Left hindlimb (tissue), 1 donor: ENCODE measurements around the gene TBC1D20.

Source experiments
- DNase-seq: peaks from one replicate; pipeline ENCODE4 v3.0.0-alpha.2; 2018

TBC1D20 gene

GRCh38 chr20:418858-419365 lies 43.4 kb downstream of the TBC1D20 start:
- DNase-seq, result no peak

DNA sequence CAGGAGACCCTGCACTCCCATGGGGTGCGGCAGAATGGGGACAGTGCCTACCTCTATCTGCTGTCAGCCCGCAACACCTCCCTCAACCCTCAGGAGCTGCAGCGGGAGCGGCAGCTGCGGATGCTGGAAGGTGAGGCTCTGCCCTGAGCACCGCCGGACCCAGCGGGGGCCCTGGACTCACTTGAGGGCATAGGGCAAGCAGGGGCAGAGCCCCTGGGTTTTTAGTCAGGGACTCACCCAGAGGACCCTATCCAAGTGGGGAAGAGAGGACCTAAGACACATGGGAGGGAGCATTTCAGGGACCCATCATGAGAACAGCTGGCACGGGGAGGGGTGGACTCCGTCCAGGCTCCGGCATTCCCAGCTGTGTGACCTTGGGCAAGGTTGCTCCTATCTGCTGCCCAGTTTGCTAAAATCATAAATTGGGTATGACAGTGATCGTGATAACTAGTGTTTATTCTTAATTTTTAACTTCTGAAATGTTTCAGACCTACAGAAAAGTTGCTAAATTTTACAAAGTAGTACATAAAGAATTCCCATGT lies 44.5 kb downstream of the TBC1D20 start:
- no peak for DNase-seq

DNA sequence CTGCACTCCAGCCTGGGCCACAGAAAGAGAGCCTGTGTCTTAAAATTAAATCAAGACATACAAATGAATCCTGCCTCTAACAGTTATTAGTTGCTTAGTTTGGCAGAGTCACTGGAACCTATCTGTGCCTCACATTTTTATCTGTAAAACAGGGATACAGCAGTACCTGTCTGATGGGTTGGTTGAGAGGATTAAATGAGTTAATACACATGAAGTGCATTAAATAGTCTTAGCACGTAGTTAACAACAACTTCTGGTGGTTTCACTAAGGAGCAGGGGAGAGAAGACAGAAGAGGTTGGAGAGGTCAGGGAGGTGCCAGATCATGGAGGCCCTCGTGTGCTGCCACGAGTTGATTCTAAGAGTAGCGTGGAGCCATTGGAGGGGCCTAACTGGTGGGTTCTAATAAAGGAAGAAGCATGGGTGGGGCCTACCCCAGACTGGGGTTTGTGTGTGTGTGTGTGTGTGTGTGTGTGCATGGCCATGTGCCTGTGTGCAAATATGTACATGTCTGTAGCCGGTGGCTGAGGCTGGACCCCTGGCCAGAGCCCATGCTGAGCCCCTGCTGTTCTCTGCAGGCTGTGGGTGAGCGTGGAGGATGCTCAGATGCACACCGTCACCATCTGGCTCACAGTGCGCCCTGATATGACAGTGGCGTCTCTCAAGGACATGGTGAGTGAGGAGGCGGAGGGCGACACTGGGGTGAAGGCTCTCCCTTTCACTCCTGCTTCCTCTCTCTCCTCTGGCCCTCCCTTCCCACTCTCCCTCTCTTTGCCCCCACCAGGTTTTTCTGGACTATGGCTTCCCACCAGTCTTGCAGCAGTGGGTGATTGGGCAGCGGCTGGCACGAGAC lies 45.2 kb downstream of the TBC1D20 start:
- no peak for DNase-seq

- DNase-seq, result no peak
These were observed 46.5 kb downstream of the TBC1D20 start for GRCh38 chr20:415820-416322.

DNA sequence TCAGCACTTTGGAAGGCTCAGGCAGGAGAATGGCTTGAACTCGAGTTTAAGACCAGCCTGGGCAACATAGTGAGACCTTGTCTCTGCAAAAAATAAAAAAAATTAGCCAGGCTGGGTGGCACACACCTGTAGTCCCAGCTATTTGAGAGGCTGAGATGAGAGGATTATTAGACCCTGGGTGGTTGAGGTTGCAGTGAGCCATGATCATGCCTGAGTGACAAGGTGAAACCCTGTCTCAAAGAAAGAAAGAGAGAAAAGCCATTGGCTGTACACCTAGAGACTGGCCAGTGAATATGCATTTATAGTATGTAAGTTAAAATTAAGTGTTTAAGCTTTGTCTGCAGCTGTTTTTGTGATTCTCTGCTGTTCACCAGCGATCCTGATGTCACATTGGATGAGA lies 48.2 kb downstream of the TBC1D20 start:
- DNase-seq, result no peak

DNA sequence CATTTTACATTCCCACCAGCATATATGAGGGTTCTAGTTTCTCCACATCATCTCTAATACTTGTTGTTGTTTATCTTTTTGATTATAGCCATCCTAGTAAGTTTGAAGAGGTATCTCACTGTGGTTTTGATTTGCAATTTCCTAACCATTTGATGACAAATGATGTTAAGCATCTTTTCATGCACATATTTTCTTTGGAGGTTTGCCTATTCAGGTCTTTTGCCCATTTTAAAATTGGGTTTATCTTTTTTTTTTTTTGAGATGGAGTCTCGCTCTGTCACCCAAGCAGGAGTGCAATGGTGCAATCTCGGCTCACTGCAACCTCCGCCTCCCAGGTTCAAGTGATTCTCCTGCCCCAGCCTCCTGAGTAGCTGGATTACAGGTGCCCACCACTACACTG lies 50.3 kb downstream of the TBC1D20 start:
- DNase-seq, result no peak

DNA sequence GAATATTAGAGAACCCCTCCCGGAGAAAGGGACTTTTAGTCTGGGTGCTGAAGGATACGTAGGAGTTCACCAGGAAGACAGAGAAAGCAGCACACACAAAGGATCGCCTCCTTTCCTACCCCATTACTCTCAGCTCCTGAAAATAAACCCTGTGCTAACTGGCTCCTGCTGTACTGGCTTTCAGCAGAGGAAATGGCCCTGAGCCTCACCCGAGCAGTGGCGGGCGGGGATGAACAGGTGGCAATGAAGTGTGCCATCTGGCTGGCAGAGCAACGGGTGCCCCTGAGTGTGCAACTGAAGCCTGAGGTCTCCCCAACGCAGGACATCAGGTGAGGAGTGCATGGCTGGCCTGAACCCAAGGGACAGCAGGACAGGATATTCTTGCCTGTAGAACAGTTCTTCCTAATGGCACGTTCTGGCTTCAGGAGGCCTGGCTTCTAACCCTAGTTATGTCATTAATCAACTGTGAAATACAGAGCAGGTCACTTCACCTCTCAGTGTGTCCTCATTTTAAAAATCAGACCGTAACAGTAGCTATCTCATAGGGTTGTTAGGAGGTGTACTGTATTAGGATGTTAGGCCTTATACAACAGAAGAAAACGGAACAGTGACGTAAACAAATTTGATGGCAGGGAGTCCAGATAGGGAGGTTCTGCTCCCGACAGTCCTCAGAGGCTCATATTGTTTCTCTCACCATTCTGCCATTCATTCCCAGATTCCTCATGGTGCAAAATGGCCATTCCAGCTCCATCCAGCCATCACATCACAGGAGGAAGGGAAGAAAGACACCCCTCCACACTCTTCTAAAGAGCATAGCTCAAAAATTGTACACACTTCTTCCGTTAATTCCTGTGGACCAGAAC lies 52.4 kb downstream of the TBC1D20 start:
- DNase-seq, result no peak

GRCh38 chr20:408843-409696 lies 53.3 kb downstream of the TBC1D20 start:
- DNase-seq, result no peak

DNA sequence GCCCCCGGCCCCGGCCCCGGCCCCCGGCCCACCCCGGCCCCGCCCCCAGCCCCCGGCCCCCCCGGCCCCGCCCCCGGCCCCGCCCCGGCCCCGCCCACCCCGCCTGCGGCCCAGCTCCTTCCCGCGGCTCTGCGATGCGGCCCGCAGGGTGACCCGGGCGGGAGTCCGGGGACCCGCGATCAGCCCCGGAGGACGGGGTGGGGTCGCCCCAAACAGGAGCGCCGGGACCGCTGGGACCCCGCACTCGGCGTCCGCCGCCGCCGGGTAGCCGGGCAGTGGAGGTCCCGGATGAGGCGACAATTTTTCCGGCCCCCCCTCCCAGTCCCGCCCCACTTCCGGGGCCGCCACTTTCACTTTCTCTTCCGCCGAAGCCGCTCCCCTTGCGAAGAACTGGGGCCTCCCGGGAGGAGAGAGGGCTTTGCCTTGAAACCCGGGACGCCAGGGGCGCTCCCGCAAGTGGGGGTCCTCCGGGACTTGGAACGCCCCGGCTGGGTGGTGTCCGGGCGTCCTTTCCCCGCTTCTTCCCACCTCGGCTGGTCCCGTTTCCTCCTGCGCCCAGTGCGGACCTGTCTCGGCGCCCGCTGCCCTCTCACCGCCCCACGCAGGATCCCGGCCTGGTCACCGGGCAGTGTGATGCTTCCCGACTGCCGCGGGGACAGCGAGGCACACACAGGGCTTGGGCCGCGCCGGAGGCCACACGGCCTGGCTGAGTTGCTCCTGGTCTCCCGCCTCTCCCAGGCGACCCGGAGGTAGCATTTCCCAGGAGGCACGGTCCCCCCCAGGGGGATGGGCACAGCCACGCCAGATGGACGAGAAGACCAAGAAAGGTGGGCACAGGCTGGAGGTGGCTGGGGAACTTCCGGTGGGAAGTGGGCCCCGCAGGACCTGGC lies 54.1 kb downstream of the TBC1D20 start, which contains the start of gene RBCK1:
Gene RBCK1 (plus strand): TSS at position 347 of the 890 bp plus-strand sequence. CDS start 459 bp downstream, at position 806.
- DNase-seq, result peak; percentile 92

DNA sequence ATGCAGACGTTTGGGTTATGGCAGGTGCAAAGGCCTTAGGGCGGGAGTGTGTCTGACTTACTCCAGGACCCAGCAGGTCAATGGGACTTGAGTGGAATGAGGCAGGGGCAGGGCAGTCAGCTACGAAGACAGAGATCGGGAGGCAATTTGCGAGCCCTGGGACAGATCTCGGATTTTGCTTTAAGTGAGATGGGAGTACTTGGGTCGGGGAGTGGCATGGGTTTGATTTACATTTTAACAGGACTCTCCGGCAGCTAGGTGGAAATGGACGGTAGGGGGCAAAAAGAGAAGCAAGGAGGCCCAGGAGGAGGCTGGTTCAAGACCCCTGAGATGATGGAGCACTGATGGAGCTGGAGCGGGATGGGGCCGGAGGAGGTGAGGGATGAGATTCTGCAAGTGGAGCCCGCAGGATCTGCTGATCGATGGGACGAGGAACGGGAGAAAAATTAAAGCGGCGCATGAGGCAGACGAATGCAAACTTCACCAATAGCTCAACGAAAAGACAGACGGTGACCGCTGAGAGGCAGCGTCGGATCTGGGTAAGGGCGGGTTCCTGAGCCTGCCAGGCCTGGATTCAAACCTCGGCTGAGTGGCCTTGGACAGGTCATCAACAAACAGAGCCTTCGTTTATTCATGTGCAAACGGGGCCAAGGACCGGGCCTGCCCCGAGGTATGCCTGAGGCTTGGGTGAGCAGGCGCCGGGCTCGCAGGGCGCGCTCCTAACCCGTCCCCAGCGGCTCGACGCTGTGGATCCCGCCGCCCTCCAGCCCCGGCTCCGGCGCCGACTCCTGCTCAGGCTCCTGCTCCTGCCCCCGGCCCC lies 55.0 kb downstream of the TBC1D20 start:
- DNase-seq, result peak; percentile 86

DNA sequence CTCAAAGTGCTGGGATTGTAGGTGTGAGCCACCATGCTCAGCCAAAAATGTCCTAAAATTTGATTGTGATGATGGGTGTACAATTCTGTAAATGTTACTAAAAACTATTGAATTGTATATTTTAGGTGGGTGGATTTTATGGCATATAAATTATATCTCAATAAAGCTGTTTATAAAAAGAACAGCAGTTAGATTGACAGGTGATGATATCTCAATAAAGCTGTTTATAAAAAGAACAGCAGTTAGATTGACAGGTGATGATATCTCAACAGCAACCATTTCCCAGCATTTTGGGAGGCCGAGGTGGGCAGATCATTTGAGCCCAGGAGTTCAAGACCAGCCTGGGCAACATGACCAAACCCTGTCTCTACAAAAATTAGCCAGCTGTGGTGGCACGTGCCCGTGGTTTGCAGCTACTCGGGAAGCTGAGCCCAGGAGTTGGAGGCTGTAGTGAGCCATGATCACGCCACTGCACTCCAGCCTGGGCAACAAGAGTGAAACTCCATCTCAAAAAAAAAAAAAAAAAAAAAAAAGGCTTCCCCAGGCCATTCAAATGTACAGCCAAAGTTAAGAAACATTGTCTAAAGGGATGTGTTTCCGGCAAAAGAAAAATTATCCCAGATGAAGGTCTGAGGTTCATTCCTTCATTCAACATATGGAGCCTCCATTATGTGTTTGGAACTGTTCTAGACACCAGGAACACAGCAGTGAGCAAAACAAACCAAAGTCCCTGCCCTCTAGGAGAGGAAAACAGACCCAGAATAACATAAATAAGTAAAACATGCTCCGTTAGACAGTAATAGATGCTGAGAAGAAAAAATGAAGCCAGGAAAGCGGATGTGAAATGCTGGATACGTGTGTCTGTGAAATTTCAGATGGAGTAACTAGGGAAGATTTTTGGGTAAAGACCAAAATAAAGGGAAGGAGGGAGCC lies 55.9 kb downstream of the TBC1D20 start:
- DNase-seq, result no peak

- DNase-seq, result no peak
These were observed 58.2 kb downstream of the TBC1D20 start for GRCh38 chr20:404088-404487.

DNA sequence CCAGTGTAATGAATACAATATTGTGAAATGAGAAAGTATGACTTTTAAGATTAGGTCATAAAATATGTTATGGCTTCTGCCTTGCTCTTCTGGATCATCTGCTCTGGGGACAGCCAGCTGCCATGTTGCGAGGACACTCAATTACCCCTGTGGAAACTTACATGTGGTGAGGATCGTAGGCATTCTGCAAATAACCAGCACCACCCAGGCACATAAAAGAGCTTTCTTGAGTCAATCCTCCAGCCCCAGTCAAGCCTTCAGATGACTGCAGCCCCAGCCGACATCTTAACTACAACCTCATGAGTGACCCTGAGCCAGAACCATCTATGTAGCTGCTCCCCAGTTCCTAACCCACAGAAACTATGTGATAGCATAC lies 58.8 kb downstream of the TBC1D20 start:
- no peak for DNase-seq

- DNase-seq, result no peak
These were observed 59.3 kb downstream of the TBC1D20 start for GRCh38 chr20:402898-403581.

GRCh38 chr20:402496-402885 lies 59.8 kb downstream of the TBC1D20 start:
- DNase-seq, result no peak

GRCh38 chr20:401682-402495 lies 60.4 kb downstream of the TBC1D20 start:
- no peak for DNase-seq
